GM19324 (cell line): Measurements from ENCODE around the gene NSG2.

ENCODE experiments used
- ATAC-seq: cut with Tn5 transposase; IDR thresholded peaks from one replicate; pipeline ENCODE4 v1.9.1; 2021; ENCODE audit warnings: mild to moderate bottlenecking, moderate library complexity; ENCODE audit not compliant: unreplicated experiment, low FRiP score

NSG2 gene

DNA sequence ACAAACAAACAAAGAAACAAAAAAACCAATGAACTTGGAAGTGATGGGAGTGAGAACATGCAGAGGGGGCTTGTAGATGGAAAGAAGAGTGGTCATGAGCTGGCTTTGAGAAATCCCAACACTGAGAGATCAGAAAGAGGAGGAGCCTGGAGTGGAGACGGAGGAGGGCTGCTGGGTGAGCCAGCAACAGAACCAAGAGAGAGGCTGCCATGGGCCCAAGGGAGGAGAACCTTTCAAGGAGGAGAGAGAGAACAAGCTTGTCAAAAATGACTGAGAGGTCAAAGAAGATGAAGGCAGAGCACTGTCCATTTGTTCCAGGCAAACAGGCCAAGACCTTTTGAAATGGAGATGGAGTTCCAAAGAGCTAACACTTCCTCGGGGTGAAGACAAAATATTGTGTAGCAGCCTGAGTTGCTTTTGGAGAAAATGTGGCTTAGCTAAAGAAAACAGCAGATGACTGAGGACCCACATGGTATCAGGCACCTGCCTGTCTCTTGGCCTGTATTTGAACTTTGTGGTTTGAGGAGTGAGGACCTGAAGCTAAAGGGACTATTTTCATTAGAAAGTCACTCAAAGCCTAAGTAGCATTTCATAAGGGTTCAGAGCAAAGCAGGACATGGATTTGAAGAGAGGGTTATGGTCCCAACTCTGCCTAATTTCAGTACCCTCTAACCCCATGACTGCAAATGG lies 13.1 kb downstream of the NSG2 start:
- no peak for ATAC-seq

- ATAC-seq = no peak
These were observed 13.7 kb downstream of the NSG2 start for GRCh38 chr5:174059247-174059646.

DNA sequence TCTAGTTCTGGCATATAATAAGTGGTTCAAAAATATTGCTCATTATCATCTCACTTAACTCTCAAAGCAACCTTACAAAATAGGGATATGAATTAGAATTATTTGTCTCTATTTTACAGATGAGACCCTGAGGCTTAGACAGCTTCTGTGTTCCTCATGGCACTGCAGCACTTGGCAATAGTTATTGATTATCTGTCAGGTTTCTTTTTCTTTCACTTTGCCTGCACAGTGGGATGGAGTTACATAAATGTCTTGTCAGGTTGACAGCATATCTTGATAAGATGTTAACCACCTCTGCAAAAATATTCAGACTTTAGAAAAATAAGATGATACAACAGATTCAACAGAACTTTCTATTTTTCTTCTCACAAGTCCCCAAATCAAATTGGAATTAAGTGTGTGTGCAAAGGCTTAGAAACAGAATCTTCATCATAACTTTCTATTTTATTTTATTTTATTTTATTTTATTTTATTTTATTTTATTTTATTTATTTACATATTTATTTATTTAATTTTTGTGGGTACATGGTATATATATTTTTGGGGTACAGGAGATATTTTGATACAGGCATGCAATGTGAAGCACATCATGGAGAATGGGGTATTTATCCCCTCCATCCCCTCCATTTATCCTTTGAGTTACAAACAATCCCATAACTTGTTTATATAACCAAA lies 17.7 kb downstream of the NSG2 start:
- no peak for ATAC-seq

DNA sequence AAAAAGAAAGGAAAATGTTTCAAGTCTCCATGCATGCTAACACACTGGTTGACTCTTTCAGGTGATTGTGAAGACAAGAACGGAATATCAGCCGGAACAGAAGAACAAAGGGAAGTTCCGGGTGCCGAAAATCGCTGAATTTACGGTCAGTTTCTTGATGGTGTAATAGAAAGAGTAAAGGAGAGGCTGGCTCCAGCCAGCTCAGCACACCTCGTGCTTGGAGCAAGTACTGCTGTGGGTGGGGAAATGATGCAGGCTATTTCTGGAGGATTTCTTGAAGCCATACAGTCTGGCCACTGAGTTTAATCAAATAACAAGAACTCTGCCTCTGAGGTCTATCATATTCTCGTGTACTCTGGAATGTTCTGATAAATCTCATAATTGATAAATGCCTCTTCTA lies 18.7 kb downstream of the NSG2 start:
- ATAC-seq = no peak

DNA sequence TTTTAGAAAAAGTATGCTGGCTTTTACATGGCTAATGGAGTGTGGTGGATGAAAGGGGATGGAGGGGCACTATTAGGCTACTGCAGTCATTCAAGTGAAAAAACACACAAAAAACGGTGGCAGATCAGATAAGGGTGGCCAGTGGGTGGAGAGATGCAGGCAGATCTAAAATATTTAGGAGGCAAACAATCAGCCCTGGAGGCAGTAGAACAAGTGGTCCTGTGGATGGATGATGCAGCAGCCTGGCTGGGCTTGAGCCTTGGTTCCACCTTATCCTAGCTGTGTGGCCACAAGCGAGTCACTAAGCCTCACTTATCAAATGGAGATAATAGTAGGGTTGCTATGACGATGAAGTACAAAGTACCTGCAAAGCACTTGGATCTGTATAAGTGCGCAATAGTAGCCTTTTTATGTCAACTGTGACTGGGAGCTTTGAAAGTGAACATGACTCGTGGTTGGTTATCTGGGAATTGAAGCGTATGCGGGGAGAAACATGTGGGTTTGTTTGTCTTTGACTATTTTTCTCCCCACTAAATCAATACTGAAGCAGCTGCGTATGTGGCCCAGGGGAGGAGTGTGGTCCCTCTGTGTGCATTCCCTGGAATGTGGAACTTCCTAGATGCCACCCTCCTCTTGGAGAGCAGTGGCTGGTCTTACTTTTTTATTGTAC lies 20.2 kb downstream of the NSG2 start:
- no peak for ATAC-seq

DNA sequence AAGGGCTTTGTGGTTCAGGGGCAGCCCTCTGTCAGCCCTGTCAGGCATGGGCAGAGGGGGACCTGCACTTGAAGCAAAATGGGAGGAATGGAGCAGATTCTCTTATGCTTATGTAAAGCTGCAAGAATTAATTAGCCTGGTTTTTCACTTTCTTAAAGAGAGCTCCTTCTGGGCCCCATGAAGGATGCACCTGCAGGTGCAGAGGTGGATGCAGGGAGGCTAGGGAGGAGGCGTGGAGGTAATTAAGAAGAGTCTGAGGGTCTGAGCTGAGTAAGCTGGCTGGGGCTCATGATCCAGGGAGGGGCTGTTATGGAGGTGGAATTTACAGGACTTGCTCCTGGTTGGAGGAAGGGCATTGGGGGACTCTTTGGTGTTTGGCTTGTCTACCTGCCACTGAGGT lies 22.0 kb downstream of the NSG2 start:
- ATAC-seq = no peak

- no peak for ATAC-seq
These were observed 26.0 kb downstream of the NSG2 start for GRCh38 chr5:174071484-174071883.

DNA sequence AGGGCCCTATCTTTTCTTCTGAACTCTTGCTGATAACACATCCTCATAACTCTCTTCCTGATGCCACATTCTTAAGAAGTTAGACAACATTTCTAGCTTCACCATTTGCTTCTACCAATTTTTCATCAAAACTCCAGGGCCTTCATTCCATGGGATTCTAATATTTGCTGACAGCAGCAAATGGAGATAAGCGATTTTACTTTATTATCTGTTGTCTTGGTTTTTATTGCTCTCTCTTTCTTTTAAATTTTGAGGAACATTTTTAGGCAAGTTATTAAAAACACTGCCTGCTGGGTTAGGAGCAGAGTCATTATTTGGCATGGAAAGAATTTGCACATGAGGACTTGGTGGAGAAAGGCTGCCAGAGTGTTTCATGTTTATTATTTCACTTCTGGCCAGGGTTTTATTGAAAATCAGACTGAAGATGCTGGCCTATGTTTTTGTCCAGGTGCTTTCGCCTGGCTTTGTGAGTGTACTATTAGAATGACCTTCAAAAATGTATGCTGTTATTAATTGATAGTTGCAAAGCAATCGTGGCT lies 27.7 kb downstream of the NSG2 start:
- no peak for ATAC-seq

- ATAC-seq = no peak
These were observed 28.9 kb downstream of the NSG2 start for GRCh38 chr5:174074369-174074768.

DNA sequence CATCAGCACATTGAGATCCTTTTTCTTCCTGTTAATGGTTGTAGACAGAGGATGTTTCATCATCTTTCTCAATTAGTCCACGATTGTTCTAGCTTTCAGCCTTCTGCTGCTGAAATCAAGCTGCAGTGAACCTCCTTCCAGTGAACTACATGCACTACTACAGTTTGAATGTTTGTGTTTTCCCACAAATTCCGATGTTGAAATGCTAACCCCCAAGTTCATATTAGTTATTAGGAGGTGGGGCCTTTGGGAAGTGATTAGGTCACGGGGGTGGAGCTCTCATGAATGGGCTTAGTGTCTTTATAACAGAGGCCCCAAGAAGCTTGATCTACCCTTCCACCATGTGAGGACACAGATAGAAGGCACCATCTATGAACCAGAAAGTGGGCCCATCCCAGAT lies 32.9 kb downstream of the NSG2 start:
- no peak for ATAC-seq

DNA sequence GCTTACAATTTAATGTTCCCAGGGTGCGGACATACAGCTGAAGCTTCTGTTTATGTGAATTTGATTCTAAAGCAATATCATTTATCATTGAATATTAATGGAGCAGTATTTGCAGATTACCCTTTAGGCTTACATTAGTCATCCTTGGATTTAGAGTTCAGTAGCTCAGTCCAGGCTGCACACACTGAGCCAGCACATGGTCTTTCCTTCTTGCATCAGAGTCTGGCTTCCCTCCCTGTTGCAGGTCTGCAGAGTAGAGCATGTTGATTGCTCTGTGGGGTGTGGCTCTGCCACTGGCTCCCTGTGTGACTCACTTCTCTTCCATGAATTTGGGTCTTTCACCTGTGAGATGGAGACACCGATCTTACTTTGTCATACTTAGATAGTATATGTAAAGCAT lies 36.8 kb downstream of the NSG2 start:
- no peak for ATAC-seq

- ATAC-seq = no peak
These were observed 37.7 kb downstream of the NSG2 start for GRCh38 chr5:174083056-174083827.

- no peak for ATAC-seq
These were observed 39.2 kb downstream of the NSG2 start for GRCh38 chr5:174084691-174085154.

- no peak for ATAC-seq
These were observed 41.2 kb downstream of the NSG2 start for GRCh38 chr5:174086751-174087150.

DNA sequence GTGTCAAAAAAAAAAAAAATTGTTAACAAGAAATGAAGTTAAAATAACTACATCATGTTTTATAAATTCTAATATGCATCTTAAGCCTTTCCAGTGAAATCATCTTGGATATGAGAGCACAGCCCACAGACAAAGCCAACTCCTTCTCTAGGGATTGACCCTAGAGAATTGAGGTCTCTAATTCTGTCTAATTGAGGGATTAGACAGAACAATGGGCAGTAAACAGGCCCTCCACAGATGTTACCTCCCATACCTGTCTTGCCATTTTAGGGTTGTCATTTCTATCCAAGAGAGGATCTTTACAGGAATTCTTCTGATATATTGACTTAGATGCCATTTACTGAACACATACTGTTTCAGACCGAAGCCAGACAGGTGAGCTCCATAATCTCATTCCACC lies 42.3 kb downstream of the NSG2 start:
- no peak for ATAC-seq

GRCh38 chr5:174090129-174090528 lies 44.6 kb downstream of the NSG2 start:
- no peak for ATAC-seq

GRCh38 chr5:174093123-174093522 lies 47.6 kb downstream of the NSG2 start:
- no peak for ATAC-seq

- ATAC-seq = no peak
These were observed 49.5 kb downstream of the NSG2 start for GRCh38 chr5:174094857-174095606.

DNA sequence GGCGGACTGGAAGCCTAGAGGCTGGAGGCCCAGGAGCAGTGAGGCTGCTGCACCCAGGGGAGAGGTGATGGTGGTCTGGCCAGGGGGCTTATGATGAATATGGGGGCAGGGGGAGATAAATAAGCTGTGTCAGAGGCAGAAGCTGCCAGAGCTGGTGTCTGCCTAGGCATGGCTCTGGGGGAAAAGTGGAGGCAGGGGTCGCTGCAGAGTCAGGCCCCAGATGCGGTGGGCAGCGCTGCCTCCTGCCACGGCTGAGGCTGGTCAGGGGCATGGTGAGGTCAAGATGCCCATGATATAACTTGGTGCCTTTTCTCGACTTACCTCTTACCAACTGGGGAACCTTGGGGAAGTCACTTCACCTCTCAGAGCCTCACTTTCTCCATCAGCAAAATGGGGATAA lies 51.1 kb downstream of the NSG2 start:
- no peak for ATAC-seq
